Astrocyte of the cerebellum (primary cell): ENCODE measurements around the gene RBM10.

Experiments
- DNase-seq: peaks from one replicate; pipeline ENCODE4 v3.0.0-alpha.2; 2011; ENCODE audit warnings: low read depth
- H3K4me3 ChIP-seq: 2 replicates; pipeline ENCODE4 v1.5.1; 2011; ENCODE audit warnings: mild to moderate bottlenecking, low read depth, low read length, moderate library complexity
- in situ Hi-C: cut with HindIII; loops from 2 replicates; pipeline ENCODE4 v1.10.0; 2017; ENCODE audit warnings: low sequenced_read_pairs
- TF ChIP-seq, protein P1 (sequence below): IDR thresholded peaks from 2 replicates; pipeline ENCODE4 v1.5.1; 2012; ENCODE audit warnings: low read length, low read depth, moderate library complexity, mild to moderate bottlenecking; ENCODE audit errors: missing control alignments

RBM10 gene

DNA sequence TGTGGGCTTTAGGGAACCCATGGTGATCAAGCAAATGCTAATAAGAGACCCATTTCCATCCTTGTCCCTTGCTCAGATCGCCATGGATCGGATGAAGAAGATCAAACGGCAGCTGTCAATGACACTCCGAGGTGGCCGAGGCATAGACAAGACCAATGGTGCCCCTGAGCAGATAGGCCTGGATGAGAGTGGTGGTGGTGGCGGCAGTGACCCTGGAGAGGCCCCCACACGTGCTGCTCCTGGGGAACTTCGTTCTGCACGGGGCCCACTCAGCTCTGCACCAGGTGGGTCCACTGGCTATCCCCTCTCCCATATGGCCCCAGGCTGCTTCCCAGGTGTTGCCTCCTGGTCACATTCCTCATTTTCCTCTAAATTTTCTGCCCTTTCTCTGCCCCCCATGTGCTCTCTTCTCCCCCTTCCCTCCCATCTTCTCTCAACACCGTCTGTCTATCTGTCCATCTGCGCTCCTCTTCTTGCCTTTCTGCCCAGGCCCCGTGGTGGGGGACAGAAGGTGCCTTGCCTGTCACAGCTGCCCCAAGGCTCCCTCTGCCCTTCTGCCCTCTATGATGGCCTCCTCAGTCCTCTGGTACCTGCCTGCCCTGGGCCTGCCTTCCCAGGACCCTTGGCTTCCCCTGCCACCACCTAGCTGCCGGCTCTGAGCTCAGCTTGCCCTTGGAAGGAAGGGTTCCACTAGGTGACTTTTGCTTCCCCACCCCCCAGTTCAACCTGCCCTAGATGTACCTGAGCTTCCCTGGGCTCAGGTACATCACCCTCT, 78.6 kb downstream of the RBM10 start:
- no peak for DNase-seq
- in situ Hi-C loops = no loop called here
- TF ChIP-seq, protein P1, sequence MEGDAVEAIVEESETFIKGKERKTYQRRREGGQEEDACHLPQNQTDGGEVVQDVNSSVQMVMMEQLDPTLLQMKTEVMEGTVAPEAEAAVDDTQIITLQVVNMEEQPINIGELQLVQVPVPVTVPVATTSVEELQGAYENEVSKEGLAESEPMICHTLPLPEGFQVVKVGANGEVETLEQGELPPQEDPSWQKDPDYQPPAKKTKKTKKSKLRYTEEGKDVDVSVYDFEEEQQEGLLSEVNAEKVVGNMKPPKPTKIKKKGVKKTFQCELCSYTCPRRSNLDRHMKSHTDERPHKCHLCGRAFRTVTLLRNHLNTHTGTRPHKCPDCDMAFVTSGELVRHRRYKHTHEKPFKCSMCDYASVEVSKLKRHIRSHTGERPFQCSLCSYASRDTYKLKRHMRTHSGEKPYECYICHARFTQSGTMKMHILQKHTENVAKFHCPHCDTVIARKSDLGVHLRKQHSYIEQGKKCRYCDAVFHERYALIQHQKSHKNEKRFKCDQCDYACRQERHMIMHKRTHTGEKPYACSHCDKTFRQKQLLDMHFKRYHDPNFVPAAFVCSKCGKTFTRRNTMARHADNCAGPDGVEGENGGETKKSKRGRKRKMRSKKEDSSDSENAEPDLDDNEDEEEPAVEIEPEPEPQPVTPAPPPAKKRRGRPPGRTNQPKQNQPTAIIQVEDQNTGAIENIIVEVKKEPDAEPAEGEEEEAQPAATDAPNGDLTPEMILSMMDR = no peak
- no peak overlapping the region for H3K4me3 ChIP-seq

DNA sequence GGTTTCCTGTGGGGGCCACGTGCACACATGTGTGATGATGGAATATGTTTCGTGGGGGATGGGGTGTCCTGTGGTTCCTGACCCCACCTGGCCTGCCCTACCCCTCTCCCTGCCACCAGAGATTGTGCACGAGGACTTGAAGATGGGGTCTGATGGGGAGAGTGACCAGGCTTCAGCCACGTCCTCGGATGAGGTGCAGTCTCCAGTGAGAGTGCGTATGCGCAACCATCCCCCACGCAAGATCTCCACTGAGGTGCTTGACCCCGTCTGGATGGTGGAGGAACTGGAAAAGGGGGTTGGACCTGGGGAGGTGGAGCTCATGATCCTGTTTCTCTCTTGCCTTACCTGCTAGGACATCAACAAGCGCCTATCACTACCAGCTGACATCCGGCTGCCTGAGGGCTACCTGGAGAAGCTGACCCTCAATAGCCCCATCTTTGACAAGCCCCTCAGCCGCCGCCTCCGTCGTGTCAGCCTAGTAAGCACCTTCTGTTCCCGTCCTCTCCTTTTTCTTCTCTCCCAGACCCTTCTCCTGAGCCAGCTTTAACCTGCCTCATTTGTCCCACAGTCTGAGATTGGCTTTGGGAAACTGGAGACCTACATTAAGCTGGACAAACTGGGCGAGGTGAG, 79.4 kb downstream of the RBM10 start:
- DNase-seq = no peak
- in situ Hi-C loops = no loop called here
- H3K4me3 ChIP-seq = no peak overlapping the region
- TF ChIP-seq, protein P1 = no peak

DNA sequence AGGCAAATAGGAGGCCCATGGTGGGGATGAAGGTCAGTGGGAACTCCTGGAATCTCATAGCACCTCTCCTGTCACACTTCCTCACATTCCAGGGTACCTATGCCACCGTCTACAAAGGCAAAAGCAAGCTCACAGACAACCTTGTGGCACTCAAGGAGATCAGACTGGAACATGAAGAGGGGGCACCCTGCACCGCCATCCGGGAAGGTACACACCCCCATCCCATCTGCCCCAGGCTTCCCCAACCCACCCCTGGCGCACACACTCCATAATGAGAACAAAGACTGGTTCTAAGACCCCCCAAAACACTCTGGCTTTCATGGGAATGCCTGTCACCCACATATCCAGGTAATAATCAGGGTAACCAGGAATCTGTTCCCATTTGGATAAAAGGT, 79.9 kb downstream of the RBM10 start:
- in situ Hi-C loops = no loop called here
- no peak for DNase-seq
- no peak overlapping the region for H3K4me3 ChIP-seq
- TF ChIP-seq, protein P1 = no peak

DNA sequence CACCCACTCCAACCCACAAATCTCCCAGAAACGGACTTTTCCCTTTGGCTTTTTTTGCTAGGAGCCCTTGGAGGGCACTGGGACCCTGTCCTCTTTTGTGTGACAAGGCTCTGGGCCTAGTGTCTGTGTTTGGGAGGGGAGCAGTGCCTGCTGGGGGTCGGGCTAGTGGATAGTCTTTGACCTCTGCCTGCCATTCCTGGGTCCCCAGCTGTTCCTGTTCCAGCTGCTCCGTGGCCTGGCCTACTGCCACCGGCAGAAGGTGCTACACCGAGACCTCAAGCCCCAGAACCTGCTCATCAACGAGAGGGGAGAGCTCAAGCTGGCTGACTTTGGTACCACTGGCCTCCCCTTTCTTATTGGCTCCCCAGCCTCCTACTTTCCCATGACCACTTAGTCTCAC, 81.0 kb downstream of the RBM10 start:
- in situ Hi-C loops = no loop called here
- no peak overlapping the region for H3K4me3 ChIP-seq
- TF ChIP-seq, protein P1 = no peak
- DNase-seq = no peak

DNA sequence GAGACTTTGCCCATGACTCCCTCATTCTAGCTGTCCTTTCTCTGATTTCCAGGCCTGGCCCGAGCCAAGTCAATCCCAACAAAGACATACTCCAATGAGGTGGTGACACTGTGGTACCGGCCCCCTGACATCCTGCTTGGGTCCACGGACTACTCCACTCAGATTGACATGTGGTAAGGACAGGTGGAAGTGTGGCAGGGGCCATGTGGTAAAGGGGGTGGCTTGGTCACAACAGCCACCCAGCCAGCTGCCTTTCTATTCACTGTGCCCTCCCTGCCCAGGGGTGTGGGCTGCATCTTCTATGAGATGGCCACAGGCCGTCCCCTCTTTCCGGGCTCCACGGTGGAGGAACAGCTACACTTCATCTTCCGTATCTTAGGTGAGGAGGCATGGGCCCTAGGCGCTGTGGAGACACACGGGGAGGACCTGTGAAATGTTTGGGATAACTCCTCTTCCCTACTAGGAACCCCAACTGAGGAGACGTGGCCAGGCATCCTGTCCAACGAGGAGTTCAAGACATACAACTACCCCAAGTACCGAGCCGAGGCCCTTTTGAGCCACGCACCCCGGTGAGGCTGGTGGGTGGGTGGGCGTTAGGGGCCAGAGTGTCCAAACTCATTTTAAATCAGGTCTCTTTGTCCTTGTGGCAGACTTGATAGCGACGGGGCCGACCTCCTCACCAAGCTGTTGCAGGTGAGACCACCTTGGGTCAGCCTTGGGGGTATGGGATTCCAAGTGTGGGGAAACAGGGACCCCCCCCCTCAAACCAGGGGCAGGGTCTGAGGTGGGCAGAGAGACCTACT, 81.7 kb downstream of the RBM10 start:
- TF ChIP-seq, protein P1 = no peak
- H3K4me3 ChIP-seq = no peak overlapping the region
- DNase-seq = no peak
- in situ Hi-C loops = no loop called here

DNA sequence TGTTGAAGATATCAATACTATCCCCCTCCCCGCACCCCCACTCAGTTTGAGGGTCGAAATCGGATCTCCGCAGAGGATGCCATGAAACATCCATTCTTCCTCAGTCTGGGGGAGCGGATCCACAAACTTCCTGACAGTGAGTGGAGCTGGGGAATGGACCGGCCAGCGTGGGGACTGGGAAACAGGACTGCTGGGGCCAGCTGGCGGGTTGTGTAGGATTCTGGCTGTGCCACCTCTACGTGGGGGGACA, 82.2 kb downstream of the RBM10 start:
- in situ Hi-C loops = no loop called here
- DNase-seq = no peak
- TF ChIP-seq, protein P1 = no peak

More for the DNA sequence above, 82.2 kb downstream of the RBM10 start:
- H3K4me3 ChIP-seq = no peak overlapping the region
